Activated CD4-positive, alpha-beta T cell treated with anti-CD3 and anti-CD28 coated beads for 36 hours (primary cell): ENCODE results near the gene SEMA4D. TPM values are rescaled to one million over a fixed set of nuclear protein-coding genes. Genes with fewer than 3 reads are reported as not detected.

Source experiments
- ATAC-seq: fragments of 200-7000 bp; cut with Tn5 transposase; one replicate; pipeline ENCODE4 v1.10.0; 2021; ENCODE audit warnings: mild to moderate bottlenecking, moderate library complexity
- CTCF ChIA-PET: fragments of 350-600 bp; sonication (Branson Sonifier 250); formaldehyde crosslinking; loops from one replicate; lab custom pipeline; 2021; ENCODE audit warnings: antibody characterized with exemption; lab: Charles Lee
- POLR2A ChIA-PET: fragments of 350-600 bp; sonication (Branson Sonifier 250); formaldehyde crosslinking; loops from one replicate; lab custom pipeline; 2021; ENCODE audit warnings: antibody characterized with exemption, inconsistent platforms; lab: Charles Lee
- DNase-seq: peaks from one replicate; pipeline ENCODE4 v3.0.0-alpha.2; 2020
- H3K27ac Mint-ChIP-seq: one replicate; pipeline ENCODE4 v1.8.0; 2021; ENCODE audit warnings: mixed read lengths
- H3K27me3 Mint-ChIP-seq: one replicate; pipeline ENCODE4 v1.8.0; 2021; ENCODE audit warnings: mixed read lengths
- H3K36me3 Mint-ChIP-seq: one replicate; pipeline ENCODE4 v1.8.0; 2021; ENCODE audit warnings: low read depth, mixed read lengths
- H3K4me1 Mint-ChIP-seq: one replicate; pipeline ENCODE4 v1.8.0; 2021; ENCODE audit warnings: mixed read lengths
- H3K4me3 Mint-ChIP-seq: one replicate; pipeline ENCODE4 v1.8.0; 2021; ENCODE audit warnings: mild to moderate bottlenecking, moderate library complexity, mixed read lengths
- H3K9me3 Mint-ChIP-seq: one replicate; pipeline ENCODE4 v1.8.0; 2021; ENCODE audit warnings: low read depth, mixed read lengths
- intact Hi-C, 2 experiments: fragments of 100-400 bp; cut with DNase I in 1 of 2; cut with micrococcal nuclease in 1 of 2; formaldehyde crosslinking; loops; one replicate each; pipeline versions ENCODE4 v1.14.2 to v1.15.1; 2022 to 2024; cut with DNase I, micrococcal nuclease
- total RNA-seq, 2 experiments: library from RNA; stranded (reverse); gene quantifications; one replicate each; pipeline ENCODE4 v1.2.3, GENCODE V29; 2021

SEMA4D gene
- total RNA-seq, 2 experiments from 2014 or later, result 215 to 226 TPM

DNA sequence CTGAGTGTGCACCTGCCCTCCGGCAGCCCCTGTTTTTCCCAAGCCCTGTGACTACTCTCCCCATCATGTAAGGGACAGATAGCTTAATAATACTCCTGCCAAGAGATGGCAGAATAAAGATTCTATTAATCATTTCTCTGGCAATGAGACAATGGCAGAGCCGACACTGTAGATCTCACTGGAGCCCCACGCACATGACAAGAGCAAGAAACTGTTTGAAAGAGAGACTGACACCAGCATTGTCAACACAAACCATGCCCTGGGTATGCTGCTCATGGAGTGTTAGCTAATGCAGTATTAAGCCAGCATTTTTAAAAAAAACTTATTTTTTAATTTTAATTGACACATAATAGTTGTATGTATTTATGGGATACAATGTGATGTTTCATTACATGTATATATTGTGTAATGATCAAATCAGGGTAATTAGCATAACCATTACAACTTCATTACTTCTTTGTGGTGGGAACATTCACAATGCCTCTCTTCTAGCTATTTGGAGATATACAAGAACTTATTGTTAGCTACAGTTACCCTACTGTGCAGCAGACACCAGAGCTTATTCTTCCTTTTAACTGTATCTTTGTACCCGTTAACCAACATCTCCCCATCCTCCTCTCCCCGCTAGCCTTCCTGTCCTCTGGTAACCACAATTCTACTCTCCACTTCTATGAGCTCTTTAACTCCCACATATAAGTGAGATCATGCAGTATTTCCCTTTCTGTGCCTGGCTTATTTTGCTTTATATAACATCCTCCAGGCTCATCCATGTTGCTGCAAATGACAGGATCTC is 31.5 kb upstream of the SEMA4D start:
- ATAC-seq (peak; percentile 31), DNase-seq (no peak)
- ChIA-PET CTCF (interaction anchor here (0.6 to 6.0 kb wide), 10 partner anchors 10 to 150 kb away, joined by 3 to 47 read pairs (median 3); no protein-coding TSS in a partner anchor), POLR2A (interaction anchor here (0.7 to 1.1 kb wide), 2 partner anchors 39 to 169 kb away, joined by 3 read pairs; no protein-coding TSS in a partner anchor)
- Mint-ChIP-seq H3K4me3 (peak overlapping the region; percentile 37), H3K36me3 (no peaks in the 10 kb centered on the region), H3K9me3 (peaks cover 5% of the 10 kb centered on the region), H3K27me3 (no peaks in the 10 kb centered on the region), H3K27ac (peak overlapping the region; percentile 68), H3K4me1 (peaks cover 95% of the 10 kb centered on the region)
- intact Hi-C loops, result loop anchor here in 1 of 2 experiments (10.0 kb wide), 1 partner anchor 215 kb away; the partner anchor contains the start of genes CKS2 and SECISBP2

DNA sequence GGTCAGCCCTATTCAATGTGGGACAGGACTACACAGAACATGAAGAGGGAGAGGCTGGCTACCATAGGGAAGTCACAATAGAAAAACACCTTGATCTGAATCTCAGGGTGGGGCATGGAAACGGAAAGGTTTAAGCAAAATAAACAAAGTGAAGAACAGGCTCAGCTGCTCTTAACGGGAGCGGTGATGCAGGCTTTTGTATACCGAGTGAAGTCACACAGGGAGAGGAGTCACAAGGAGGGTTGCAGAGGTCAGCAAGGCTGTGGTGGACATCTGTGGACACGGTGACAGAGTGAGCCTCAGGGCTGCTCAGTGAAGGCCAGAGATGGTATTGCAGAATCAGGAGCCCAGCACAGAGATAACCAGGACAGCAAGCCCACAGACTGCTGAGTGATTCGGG is 30.6 kb upstream of the SEMA4D start:
- DNase-seq, result no peak
- ChIA-PET CTCF (interaction anchor here (0.7 to 6.0 kb wide), 9 partner anchors 12 to 149 kb away, joined by 3 to 47 read pairs (median 3); no protein-coding TSS in a partner anchor), POLR2A (interaction anchor here (0.6 kb wide), 1 partner anchor 461 kb away, joined by 3 read pairs; no protein-coding TSS in a partner anchor)
- Mint-ChIP-seq H3K27me3 (no peaks in the 10 kb centered on the region), H3K4me1 (peaks cover 96% of the 10 kb centered on the region), H3K4me3 (no peak overlapping the region), H3K36me3 (no peaks in the 10 kb centered on the region), H3K27ac (peak overlapping the region; percentile 45), H3K9me3 (peaks cover 5% of the 10 kb centered on the region)
- no peak for ATAC-seq
- intact Hi-C loops, result loop anchor here in 1 of 2 experiments (10.0 kb wide), 1 partner anchor 214 kb away; the partner anchor contains the start of genes CKS2 and SECISBP2

DNA sequence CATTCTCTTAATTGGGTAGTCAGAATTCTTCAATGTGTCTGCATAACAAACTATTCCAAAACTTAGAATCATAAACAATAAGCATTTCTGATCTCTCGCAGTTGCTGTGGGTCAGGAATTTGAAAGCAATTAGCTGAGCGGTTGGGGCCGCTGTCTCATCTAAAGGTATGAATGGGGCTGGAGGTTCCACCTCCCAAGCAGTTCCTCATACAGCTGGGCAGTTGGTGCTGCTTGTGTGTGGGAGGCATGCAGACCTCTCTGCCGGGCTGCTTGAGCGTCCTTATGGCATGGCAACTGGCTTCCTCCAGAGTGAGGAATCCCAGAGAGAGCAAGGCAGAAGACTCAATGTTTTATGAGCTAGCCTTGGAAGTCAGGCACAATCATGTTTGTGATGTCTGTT is 30.2 kb upstream of the SEMA4D start:
- CTCF ChIA-PET, result interaction anchor here (0.7 to 6.0 kb wide), 7 partner anchors 14 to 121 kb away, joined by 3 to 47 read pairs (median 3); no protein-coding TSS in a partner anchor
- ATAC-seq (no peak), DNase-seq (no peak)
- Mint-ChIP-seq H3K4me1 (peaks cover 96% of the 10 kb centered on the region), H3K4me3 (no peak overlapping the region), H3K36me3 (no peaks in the 10 kb centered on the region), H3K27ac (peak overlapping the region; percentile 45), H3K9me3 (peaks cover 5% of the 10 kb centered on the region), H3K27me3 (no peaks in the 10 kb centered on the region)
- POLR2A ChIA-PET, result interaction anchor here (0.6 kb wide), 1 partner anchor 461 kb away, joined by 3 read pairs; no protein-coding TSS in a partner anchor
- intact Hi-C loops, result loop anchor here in 1 of 2 experiments (10.0 kb wide), 1 partner anchor 213 kb away; the partner anchor contains the start of genes CKS2 and SECISBP2

DNA sequence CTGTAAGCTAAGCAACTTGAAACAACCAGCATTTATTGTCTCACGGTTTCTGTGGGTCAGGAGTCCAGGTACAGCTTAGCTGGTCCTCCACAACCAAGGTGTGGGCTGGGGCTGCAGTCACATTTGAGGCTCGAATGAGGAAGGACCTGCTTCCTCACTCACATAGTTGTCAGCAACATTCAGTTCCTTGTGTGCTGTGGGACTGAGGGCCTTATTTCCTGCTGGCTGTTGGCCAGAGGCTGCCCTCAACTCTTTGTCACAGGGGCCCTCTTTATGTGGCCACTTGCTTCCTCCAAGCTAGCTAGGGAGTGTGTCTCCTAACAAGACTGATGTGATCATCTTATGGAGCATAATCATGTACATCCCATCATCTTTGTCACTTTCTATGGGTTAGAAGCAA is 29.2 kb upstream of the SEMA4D start:
- CTCF ChIA-PET, result interaction anchor here (0.7 to 6.0 kb wide), 3 partner anchors 22 to 230 kb away, joined by 3 to 47 read pairs (median 4); no protein-coding TSS in a partner anchor
- intact Hi-C loops, result loop anchor here in 1 of 2 experiments (10.0 kb wide), 1 partner anchor 212 kb away; the partner anchor contains the start of genes CKS2 and SECISBP2

DNA sequence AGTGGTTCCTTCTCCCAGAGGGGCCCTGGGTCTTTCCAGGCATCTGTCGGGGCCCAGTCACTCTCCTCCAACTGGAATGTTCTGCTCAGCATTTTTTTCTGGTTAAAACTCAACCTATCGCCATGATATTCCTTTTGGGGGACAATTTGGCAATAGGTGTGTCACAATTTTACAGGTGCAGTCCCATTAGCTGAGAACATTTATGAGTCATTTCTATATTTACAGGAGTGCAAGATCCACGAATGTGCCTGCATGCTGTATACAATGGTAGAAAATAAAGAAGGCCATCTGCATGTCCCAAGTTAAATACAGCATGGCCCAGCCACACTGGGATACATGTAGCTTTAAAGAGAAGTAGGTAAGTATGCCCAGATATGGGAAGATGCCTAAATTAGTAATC is 28.8 kb upstream of the SEMA4D start:
- intact Hi-C loops, result loop anchor here in 1 of 2 experiments (10.0 kb wide), 1 partner anchor 212 kb away; the partner anchor contains the start of genes CKS2 and SECISBP2
- no peak overlapping the region for H3K27ac Mint-ChIP-seq
- ATAC-seq, result no peak
- no peak for DNase-seq
- no peak overlapping the region for H3K4me3 Mint-ChIP-seq
- H3K4me1 Mint-ChIP-seq, result peaks cover 96% of the 10 kb centered on the region
- H3K9me3 Mint-ChIP-seq, result peaks cover 5% of the 10 kb centered on the region
- H3K36me3 Mint-ChIP-seq, result no peaks in the 10 kb centered on the region
- CTCF ChIA-PET, result interaction anchor here (0.5 to 6.0 kb wide), 3 partner anchors 22 to 229 kb away, joined by 3 to 47 read pairs (median 3); no protein-coding TSS in a partner anchor
- POLR2A ChIA-PET, result no interaction called here
- no peaks in the 10 kb centered on the region for H3K27me3 Mint-ChIP-seq

More for the DNA sequence above, 29.2 kb upstream of the SEMA4D start:
- H3K27me3 Mint-ChIP-seq, result no peaks in the 10 kb centered on the region
- peaks cover 96% of the 10 kb centered on the region for H3K4me1 Mint-ChIP-seq
- ATAC-seq, result no peak
- no peak for DNase-seq
- POLR2A ChIA-PET, result no interaction called here
- H3K9me3 Mint-ChIP-seq, result peaks cover 5% of the 10 kb centered on the region
- H3K36me3 Mint-ChIP-seq, result no peaks in the 10 kb centered on the region
- H3K4me3 Mint-ChIP-seq, result no peak overlapping the region
- H3K27ac Mint-ChIP-seq, result peak overlapping the region; percentile 52

DNA sequence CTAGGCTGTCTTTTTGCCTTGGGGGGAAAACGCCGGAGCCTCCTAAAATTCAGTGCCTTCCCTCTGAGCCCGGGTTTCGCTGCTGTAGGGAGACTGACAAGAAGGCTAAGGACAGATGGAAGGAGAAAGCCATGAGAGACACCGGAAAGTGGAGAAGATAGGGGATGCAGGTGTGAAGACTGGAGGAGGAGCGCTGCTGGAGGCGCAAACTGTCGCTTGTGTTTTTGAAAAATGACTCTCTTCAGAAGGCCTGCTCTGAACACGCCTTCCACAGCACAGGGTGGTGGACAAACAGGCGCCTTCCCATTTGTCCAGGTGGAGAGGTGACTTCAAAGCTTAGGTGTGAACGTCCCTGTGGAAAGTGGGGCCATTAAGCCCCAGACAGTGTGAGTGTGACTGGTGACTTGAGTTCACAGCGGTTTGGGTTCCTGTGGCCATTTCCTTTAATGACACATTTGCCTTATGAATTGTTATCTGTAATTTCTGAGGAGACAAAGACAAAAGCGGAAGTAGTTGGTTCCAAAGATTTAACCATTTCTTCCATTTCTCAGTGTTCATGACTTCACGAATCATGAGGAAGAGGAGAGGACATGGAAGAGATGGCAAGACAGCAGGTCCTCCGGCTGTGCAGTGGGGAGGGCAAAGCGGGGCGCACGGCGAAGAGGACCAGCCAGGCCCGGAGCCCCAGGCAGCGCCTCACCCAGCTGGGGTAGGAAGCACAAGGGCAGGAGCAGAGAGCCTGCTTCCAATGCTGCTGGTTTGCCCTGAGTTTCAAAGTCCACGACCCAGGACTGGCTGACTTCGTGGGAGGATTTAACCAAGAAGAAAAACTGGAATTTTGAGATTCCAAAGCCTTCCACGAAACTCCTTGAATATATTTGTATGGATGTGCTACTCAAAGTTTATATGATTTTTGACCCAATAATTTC is 27.8 kb upstream of the SEMA4D start:
- ChIA-PET POLR2A (interaction anchor here (0.7 kb wide), 1 partner anchor 115 kb away, joined by 3 read pairs; no protein-coding TSS in a partner anchor), CTCF (interaction anchor here (0.6 to 6.0 kb wide), 3 partner anchors 18 to 129 kb away, joined by 3 to 47 read pairs (median 3); no protein-coding TSS in a partner anchor)
- no peak overlapping the region for H3K4me3 Mint-ChIP-seq
- H3K36me3 Mint-ChIP-seq, result no peaks in the 10 kb centered on the region
- peaks cover 5% of the 10 kb centered on the region for H3K9me3 Mint-ChIP-seq
- H3K27ac Mint-ChIP-seq, result peak overlapping the region; percentile 97
- no peaks in the 10 kb centered on the region for H3K27me3 Mint-ChIP-seq
- no peak for ATAC-seq
- no peak for DNase-seq
- intact Hi-C loops, result loop anchor here in 1 of 2 experiments (10.0 kb wide), 1 partner anchor 211 kb away; the partner anchor contains the start of genes CKS2 and SECISBP2
- H3K4me1 Mint-ChIP-seq, result peaks cover 94% of the 10 kb centered on the region

DNA sequence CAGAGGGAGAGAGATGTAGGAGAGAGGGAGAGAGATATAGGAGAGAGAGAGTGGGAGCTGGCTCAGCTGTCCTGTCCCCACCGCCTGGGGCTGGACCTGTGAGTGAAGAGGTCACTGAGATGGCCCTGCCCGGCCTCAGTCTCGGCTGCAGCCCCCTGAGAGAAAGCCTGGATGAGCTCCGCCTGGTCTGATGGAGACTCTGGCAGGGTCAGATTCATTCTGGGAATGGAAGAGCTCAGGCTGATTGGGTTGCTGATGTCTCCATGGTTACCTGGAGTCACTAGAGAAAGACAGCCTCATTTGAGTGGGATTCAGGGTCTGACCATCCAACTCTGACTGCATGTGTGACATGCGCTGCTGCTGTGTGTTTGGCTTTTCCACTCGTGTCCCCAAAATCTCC is 27.1 kb upstream of the SEMA4D start:
- Mint-ChIP-seq H3K27ac (peak overlapping the region; percentile 97), H3K4me1 (peaks cover 94% of the 10 kb centered on the region), H3K9me3 (peaks cover 5% of the 10 kb centered on the region), H3K27me3 (no peaks in the 10 kb centered on the region), H3K4me3 (no peak overlapping the region), H3K36me3 (no peaks in the 10 kb centered on the region)
- DNase-seq (no peak), ATAC-seq (no peak)
- CTCF ChIA-PET, result interaction anchor here (0.6 to 6.0 kb wide), 2 partner anchors 19 to 24 kb away, joined by 3 to 47 read pairs; no protein-coding TSS in a partner anchor
- POLR2A ChIA-PET, result interaction anchor here (0.7 kb wide), 1 partner anchor 114 kb away, joined by 3 read pairs; no protein-coding TSS in a partner anchor
- intact Hi-C loops, result loop anchor here in 1 of 2 experiments (5.0 to 10.0 kb wide), 2 partner anchors 48 to 210 kb away; partner anchors contain the start of genes CKS2 and SECISBP2

DNA sequence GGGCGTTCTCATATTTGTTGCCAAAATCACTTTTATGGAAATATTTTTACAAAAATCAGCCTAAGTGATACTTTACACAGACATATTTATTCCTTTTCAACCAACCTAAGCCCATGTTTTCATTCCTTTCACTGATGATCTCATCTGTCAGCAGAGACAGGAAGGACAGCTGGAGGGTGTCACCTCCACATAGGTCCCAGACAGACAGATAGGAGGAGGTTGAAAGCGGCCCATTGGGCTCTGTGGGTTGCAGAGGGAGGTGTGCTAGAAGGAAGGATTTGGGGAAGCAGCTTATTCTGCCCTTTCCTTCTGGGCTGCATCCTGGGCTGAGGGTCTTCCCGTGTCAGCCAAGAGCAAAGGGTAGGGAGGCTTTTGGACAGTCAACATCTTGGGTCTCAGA is 26.0 kb upstream of the SEMA4D start:
- peak; percentile 74 for DNase-seq
- H3K4me3 Mint-ChIP-seq, result no peak overlapping the region
- CTCF ChIA-PET, result interaction anchor here (0.9 to 3.8 kb wide), 5 partner anchors 14 to 114 kb away, joined by 3 to 35 read pairs (median 4); no protein-coding TSS in a partner anchor
- H3K27ac Mint-ChIP-seq, result peak overlapping the region; percentile 97
- intact Hi-C loops, result loop anchor here in 1 of 2 experiments (2.0 to 10.0 kb wide), 3 partner anchors 25 to 209 kb away; partner anchors contain the start of genes CKS2, SECISBP2 and SEMA4D
- peaks cover 5% of the 10 kb centered on the region for H3K9me3 Mint-ChIP-seq
- peaks cover 95% of the 10 kb centered on the region for H3K4me1 Mint-ChIP-seq
- POLR2A ChIA-PET, result interaction anchor here (0.6 to 1.0 kb wide), 5 partner anchors 17 to 175 kb away, joined by 3 to 6 read pairs (median 3); no protein-coding TSS in a partner anchor
- no peaks in the 10 kb centered on the region for H3K36me3 Mint-ChIP-seq
- no peaks in the 10 kb centered on the region for H3K27me3 Mint-ChIP-seq
- peak; percentile 55 for ATAC-seq

DNA sequence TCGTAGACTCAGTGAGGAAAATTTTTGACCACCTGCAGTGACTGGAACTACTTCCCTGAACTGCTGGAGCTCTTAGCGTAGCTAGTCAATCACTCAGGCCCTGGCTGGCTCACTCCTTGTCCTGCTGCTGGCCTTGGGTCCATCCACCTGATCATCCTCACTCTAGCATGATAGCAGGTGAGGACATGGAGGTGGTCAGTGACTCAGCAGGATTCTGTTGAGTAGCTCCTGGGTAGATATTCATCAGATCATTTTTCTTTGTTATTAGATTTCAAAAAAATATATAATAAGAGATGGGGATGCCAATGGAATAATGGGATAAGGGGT is 25.0 kb upstream of the SEMA4D start:
- ChIA-PET POLR2A (interaction anchor here (1.1 kb wide), 1 partner anchor 82 kb away, joined by 3 read pairs; no protein-coding TSS in a partner anchor), CTCF (interaction anchor here (0.9 to 3.8 kb wide), 9 partner anchors 10 to 113 kb away, joined by 3 to 35 read pairs (median 3); no protein-coding TSS in a partner anchor)
- Mint-ChIP-seq H3K36me3 (no peaks in the 10 kb centered on the region), H3K4me1 (peaks cover 95% of the 10 kb centered on the region), H3K9me3 (peaks cover 2% of the 10 kb centered on the region), H3K27me3 (no peaks in the 10 kb centered on the region), H3K4me3 (peak overlapping the region; percentile 62), H3K27ac (peak overlapping the region; percentile 97)
- intact Hi-C loops, result loop anchor here (1.0 to 10.0 kb wide), 7 partner anchors 24 to 208 kb away; partner anchors contain the start of genes SEMA4D (in 2 of the 2), CKS2 (in 1 of the 2) and SECISBP2 (in 1 of the 2)
- DNase-seq, result no peak
- ATAC-seq, result no peak
